ENCODE data around the gene STARD3. TPM values are rescaled to one million over a fixed set of nuclear protein-coding genes. Genes with fewer than 3 reads are reported as not detected.

Gene STARD3
- total and polyA plus RNA-seq, 2 experiments from 2014 or later = 61.6 to 90.3 TPM

DNA sequence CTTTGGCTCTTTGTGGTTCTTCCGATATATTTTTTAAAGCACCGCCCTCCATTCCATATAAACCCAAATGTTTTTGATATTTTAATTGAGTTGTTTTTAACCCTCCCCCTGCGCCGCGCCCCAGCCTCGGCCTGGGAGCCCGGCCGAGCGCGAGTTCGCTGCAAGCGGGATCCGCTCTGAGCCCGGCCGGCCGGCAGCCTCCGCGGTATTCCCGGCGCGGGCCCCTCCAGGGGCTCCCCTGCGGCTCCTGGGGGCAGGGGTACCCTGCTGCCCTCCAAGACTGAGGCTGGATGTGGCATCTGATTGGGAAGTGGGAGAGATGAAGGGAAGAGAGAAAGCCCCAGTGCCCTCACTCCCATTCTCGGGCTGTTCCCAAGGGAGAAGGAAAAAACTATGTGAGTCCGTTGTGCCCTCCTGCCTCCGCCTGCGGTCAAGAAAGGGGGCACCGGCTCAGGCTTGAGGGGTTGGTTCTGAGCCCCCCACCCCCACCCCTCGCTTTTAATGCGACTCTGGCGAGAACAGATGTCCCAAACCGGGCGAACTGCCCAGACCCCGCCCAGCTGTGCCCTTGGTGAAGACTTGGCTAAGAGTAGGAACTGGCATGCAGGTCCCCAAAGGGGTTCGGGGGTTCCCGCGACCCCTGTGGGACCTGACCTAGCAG is 37.8 kb upstream of the STARD3 start:
- Histone ChIP-seq H3K4me1 (ENCODE audit: insufficient read depth) (no peaks in the 10 kb centered on the region), H3K4me3 (no peak overlapping the region), H3K27ac (no peak overlapping the region), H3K79me2 (no peaks in the 10 kb centered on the region), H3K36me3 (replicated peaks; ENCODE audit: insufficient read depth, low read depth) (no peaks in the 10 kb centered on the region), H3K9me2 (replicated peaks; ENCODE audit: insufficient read depth) (no peaks in the 10 kb centered on the region), H3K27me3 (peaks cover 100% of the 10 kb centered on the region), H3K9me3 (ENCODE audit: low read depth) (no peaks in the 10 kb centered on the region), H4K20me1 (ENCODE audit: insufficient read depth, poor library complexity, severe bottlenecking) (no peaks in the 10 kb centered on the region), H3K4me2 (peak overlapping the region; percentile 51), H2AFZ (no peak overlapping the region)
- 1% methylated on average over 33 of the region's 36 CpGs for WGBS (ENCODE audit: low lambda C conversion rate, missing lambda C conversion rate)
- TF ChIP-seq EZH2phosphoT487 (IDR thresholded peaks at IDR 0.05; ENCODE audit: low read depth, severe bottlenecking, unreplicated experiment) (peak; percentile 38), EZH2 (IDR thresholded peaks at IDR 0.05; ENCODE audit: borderline replicate concordance) (peak; percentile 99)
- TF ChIP-seq, protein P1, sequence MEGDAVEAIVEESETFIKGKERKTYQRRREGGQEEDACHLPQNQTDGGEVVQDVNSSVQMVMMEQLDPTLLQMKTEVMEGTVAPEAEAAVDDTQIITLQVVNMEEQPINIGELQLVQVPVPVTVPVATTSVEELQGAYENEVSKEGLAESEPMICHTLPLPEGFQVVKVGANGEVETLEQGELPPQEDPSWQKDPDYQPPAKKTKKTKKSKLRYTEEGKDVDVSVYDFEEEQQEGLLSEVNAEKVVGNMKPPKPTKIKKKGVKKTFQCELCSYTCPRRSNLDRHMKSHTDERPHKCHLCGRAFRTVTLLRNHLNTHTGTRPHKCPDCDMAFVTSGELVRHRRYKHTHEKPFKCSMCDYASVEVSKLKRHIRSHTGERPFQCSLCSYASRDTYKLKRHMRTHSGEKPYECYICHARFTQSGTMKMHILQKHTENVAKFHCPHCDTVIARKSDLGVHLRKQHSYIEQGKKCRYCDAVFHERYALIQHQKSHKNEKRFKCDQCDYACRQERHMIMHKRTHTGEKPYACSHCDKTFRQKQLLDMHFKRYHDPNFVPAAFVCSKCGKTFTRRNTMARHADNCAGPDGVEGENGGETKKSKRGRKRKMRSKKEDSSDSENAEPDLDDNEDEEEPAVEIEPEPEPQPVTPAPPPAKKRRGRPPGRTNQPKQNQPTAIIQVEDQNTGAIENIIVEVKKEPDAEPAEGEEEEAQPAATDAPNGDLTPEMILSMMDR (IDR thresholded peaks at IDR 0.05; ENCODE audit: poor library complexity) = no peak
- no peak for DNase-seq (ENCODE audit: low spot score)

DNA sequence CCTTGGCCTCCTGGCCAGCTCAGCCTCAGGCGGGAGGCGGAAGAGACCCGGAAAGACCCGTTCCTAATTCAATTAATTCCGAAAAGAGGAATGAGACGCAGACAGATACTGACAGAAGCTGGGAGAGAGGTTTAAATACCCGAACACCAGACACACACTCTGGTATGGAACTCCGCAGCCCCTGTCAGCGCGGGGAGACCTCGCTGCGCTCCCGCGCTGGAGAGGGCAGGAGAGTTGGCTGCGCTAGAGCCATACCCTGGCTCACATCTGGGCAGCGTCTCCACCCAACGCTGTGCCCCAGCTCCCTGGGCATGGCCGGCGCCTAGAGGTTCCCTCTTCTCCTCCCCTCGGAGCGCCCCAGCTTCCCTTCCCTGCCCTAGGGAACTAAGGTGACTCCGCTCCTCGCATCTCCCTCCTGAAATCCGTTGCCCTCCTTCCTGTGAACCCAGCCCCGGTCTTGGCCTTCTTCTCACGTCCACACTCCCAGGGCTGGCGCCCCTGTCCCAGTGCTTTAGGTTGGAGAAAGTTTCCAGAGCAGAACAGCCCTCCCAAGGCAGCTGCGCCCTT is 37.2 kb upstream of the STARD3 start:
- H3K27ac ChIP-seq = no peak overlapping the region
- no peaks in the 10 kb centered on the region for H3K9me2 ChIP-seq (replicated peaks; ENCODE audit: insufficient read depth)
- DNase-seq (ENCODE audit: low spot score) = no peak
- no peaks in the 10 kb centered on the region for H3K36me3 ChIP-seq (replicated peaks; ENCODE audit: insufficient read depth, low read depth)
- H3K4me1 ChIP-seq (ENCODE audit: insufficient read depth) = no peaks in the 10 kb centered on the region
- H3K79me2 ChIP-seq = no peaks in the 10 kb centered on the region
- peaks cover 100% of the 10 kb centered on the region for H3K27me3 ChIP-seq
- H3K4me2 ChIP-seq = no peak overlapping the region
- H2AFZ ChIP-seq = no peak overlapping the region
- no peak overlapping the region for H3K4me3 ChIP-seq
- WGBS (ENCODE audit: low lambda C conversion rate, missing lambda C conversion rate) = 3% methylated on average over 27 of the region's 28 CpGs
- TF ChIP-seq, protein P1 (IDR thresholded peaks at IDR 0.05; ENCODE audit: poor library complexity) = no peak
- TF ChIP-seq EZH2 (IDR thresholded peaks at IDR 0.05; ENCODE audit: borderline replicate concordance) (no peak), EZH2phosphoT487 (IDR thresholded peaks at IDR 0.05; ENCODE audit: low read depth, severe bottlenecking, unreplicated experiment) (peak; percentile 79)
- no peaks in the 10 kb centered on the region for H4K20me1 ChIP-seq (ENCODE audit: insufficient read depth, poor library complexity, severe bottlenecking)
- no peaks in the 10 kb centered on the region for H3K9me3 ChIP-seq (ENCODE audit: low read depth)

DNA sequence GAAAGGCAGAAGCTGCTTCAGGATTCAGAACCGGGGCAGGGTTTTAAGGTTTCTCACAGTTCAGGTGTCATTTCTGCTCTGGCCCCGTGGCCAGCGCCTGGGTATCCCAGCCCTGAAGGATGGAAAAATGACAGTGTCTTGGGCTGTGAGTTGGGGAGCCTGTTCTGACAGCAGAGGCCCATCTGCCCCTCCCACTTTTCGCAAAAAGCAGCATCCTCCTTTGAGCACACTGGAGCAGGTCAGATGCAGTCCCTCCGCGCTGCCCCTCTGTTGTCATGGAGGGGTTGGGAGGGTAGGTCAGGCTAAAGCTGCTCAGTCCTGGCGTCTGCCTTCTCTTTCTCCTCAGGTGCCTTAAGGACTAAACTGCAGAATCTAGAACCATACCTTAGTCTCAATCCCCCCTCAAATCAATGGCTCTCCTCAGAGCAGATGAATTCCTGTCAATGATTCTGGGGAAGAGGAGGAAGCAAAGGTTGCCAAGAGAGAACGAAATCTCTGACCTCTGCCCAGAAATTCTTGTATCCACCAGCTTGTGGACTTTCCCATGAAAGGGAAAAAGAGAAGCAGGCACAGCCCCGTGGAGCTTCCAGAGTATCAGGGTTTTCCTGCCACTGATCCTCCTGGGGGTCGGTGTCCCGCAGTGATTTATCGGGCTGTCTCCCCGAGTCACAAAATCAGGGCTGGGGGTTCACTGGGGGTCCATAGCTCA is 36.5 kb upstream of the STARD3 start:
- Histone ChIP-seq H3K4me2 (no peak overlapping the region), H3K27me3 (peaks cover 100% of the 10 kb centered on the region), H2AFZ (no peak overlapping the region)

More for the DNA sequence above, 36.5 kb upstream of the STARD3 start:
- 10% methylated on average over 13 of the region's 13 CpGs for WGBS (ENCODE audit: low lambda C conversion rate, missing lambda C conversion rate)
- H3K9me3 ChIP-seq (ENCODE audit: low read depth) = no peaks in the 10 kb centered on the region
- H3K4me3 ChIP-seq = no peak overlapping the region
- no peaks in the 10 kb centered on the region for H4K20me1 ChIP-seq (ENCODE audit: insufficient read depth, poor library complexity, severe bottlenecking)
- H3K4me1 ChIP-seq (ENCODE audit: insufficient read depth) = no peaks in the 10 kb centered on the region
- no peak for DNase-seq (ENCODE audit: low spot score)
- no peak overlapping the region for H3K27ac ChIP-seq
- H3K36me3 ChIP-seq (replicated peaks; ENCODE audit: insufficient read depth, low read depth) = no peaks in the 10 kb centered on the region
- no peaks in the 10 kb centered on the region for H3K9me2 ChIP-seq (replicated peaks; ENCODE audit: insufficient read depth)
- H3K79me2 ChIP-seq = no peaks in the 10 kb centered on the region
- TF ChIP-seq, protein P1 (IDR thresholded peaks at IDR 0.05; ENCODE audit: poor library complexity) = no peak
- no peak for TF ChIP-seq EZH2phosphoT487 (IDR thresholded peaks at IDR 0.05; ENCODE audit: low read depth, severe bottlenecking, unreplicated experiment)
- TF ChIP-seq EZH2 (IDR thresholded peaks at IDR 0.05; ENCODE audit: borderline replicate concordance) = no peak

Data from hepatocyte (in vitro differentiated cells).